GM21515 (cell line): ENCODE data around the gene EN1.

Experiments used
- ATAC-seq: cut with Tn5 transposase; IDR thresholded peaks from one replicate; pipeline ENCODE4 v1.9.1; 2021; ENCODE audit not compliant: unreplicated experiment

The EN1 gene

DNA sequence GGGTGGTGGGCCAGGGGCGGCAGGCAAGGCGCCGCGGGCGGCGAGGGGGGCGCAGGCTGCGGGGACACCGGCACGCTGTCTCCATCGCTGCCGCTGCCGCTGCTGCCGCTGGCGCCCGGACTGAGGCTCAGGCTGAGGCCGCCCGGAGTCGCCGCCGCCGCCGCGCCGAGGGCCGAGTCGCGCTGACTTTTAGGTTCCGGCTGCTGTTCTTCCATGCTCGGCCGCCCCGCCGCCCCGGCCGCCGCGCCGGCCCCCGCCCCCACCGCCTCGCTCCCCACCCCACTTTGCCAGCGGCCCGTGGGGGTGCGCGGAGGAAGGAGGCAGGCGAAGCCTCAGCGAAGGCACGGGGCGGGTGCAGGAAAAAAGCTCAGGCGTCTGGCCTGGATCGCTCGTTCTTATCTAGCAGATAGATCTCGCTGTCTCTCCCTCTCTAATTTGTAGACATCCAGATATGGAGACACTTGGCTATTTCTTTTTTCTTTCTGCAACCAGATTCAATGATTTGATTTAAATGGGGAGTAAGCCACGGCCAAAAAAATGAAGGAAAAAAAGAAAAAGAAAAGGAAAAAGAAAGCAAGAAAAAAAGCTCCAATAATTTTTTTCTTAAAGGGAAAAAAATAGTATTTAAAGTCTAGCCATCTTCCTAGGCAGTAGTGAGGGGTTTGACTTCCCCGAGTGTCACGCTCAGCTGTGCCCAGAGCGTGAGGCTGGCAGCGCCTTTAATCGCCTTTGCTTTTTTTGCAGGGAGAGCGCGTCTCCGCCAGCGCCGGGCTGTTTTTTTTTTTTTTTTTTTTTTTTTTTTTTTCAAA lies at the start of gene EN1:
TSS of gene EN1 (minus strand) at position 696 of the 809 bp plus-strand sequence. CDS start at position 215, 481 bp downstream.
- ATAC-seq = no peak

- no peak for ATAC-seq
These were observed 45.7 kb upstream of the EN1 start for GRCh38 chr2:118893100-118893499.

DNA sequence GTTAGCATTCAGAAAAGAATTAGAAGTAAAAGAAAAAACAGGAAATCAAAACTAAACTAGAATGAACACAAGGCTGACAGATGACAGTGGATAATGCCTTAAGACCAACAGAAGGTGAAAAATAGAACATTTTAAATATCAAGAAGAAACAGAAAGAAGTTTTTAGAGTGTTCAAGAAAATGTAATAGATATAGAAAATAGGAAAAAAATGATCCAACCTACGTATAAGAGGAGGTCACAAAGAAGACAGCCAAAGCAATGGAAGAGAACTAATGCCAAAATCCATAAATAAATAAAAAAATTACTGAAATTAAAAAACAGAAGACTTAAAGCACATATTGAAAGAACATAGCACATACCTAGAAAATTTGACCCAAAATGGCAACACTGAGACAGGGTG lies 42.5 kb upstream of the EN1 start:
- ATAC-seq = no peak

GRCh38 chr2:118883792-118884191 lies 36.3 kb upstream of the EN1 start:
- ATAC-seq = no peak

GRCh38 chr2:118882693-118883336 lies 35.4 kb upstream of the EN1 start:
- ATAC-seq = peak; percentile 61

DNA sequence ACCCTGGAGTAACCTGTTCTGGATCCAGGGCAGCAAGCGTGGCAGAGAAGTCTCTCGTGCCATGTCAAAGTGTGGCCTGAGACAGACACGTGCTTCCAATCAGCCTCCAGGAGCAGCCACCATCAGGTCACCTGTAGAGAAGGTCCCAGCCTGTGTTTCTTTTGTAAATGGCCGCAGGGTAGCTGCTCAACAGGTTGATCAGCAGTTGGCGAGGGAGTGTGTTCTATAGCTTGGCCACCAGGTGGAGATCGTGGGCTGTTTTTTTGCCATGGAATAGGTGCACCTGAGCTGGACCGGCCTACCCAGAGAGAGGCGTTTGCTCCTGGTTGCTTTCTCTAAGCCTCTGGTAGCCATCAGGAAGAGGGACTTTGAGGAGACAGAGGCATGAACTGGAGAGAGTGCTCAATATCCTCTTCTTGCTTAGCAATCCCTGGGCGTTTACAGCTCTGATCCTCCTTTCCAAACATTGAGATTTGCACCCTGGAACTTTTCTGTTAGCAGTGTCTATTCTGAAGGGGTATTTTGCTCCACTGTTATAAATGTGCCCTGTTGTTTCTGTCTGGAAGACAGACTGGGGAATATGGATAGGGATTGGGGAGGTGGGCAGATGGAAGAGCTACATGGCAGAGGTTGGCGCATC lies 34.2 kb upstream of the EN1 start:
- peak; percentile 93 for ATAC-seq

GRCh38 chr2:118880501-118880900 lies 33.1 kb upstream of the EN1 start:
- no peak for ATAC-seq

DNA sequence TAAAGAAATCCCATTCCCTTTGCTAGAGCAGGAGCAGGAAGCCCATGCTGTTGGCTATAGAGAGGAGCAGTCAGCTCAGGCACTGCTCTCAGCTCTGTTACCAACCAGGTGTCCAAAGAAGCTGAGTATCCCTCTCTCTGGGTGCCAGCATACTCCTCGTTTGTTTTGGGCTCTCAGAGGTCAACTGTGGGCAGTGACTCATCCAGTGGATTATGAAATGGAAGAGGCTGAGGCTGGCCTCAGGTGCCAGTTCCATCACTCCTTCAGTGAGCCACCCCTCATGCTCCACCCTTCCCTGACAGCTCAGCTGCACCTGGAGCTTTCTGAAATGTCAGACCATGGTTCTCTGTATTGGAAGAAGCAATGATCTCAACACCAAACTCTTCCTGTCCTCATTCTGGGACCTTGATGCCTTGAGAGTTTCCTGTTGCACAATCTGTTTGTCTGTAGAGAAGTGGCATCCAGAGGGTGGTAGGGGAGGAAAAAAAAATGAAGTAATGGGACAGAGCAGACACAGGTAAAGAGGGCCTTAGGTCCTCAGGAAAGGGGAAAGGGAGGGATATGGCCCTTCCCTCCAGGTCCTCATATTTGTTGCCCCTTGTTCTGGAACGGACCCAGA lies 31.2 kb upstream of the EN1 start:
- no peak for ATAC-seq

- ATAC-seq = no peak
These were observed 27.9 kb upstream of the EN1 start for GRCh38 chr2:118875318-118875717.

GRCh38 chr2:118874324-118874723 lies 26.9 kb upstream of the EN1 start:
- no peak for ATAC-seq

- peak; percentile 90 for ATAC-seq
These were observed 17.7 kb upstream of the EN1 start for GRCh38 chr2:118865106-118865505.

DNA sequence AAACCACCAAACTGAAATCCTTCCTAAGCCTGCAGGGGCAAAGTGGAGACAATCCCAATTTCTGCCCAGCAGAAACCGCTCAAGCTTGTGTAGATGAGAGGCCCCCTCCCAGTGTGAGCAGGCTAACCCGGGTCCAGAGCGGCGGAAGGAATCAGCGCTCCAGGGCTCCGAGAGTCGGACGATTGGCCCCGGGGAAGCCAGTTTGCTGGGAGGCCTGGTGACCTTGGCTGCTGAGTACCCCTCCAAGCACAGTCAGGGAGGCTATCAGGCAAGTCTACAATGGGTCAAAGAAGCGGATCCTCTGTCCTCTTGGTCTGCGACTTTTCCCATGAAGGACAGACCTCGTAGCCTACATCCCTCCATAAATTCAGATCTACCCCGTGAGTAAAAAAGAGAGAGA lies 16.8 kb upstream of the EN1 start:
- ATAC-seq = no peak

GRCh38 chr2:118861731-118862130 lies 14.3 kb upstream of the EN1 start:
- no peak for ATAC-seq

- no peak for ATAC-seq
These were observed 13.8 kb upstream of the EN1 start for GRCh38 chr2:118861242-118861641.

GRCh38 chr2:118860506-118860905 lies 13.1 kb upstream of the EN1 start:
- no peak for ATAC-seq

DNA sequence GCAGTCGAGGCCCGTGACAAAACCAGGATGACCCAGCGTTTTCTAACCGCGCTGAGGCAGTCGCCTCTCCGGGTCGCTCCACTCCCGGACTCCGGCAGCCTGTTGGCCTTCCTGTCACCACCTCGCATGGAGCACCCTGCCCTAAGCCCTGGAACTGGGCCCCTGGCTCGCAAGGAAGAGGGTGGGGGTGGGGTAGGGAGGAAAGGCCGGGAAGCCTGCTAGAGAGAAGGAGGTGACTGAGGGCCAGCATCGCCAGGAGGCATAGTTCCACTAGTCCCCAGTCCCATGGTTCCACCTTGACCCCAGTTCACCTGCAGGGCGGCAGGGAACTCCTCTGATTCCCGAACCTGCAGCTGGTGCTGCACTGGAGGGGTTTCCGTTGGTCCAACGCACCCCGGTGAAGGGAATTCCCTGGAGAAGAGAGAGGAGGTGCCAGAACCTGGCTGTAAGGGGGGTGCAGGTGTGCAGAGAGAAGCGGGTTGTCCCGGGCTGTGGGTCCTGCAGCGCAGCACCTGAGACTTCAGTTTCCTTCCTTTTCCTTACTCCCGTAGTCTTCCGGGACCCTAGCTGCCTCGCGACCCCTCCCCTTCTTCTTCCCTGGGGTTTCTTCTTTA lies 11.8 kb upstream of the EN1 start:
- ATAC-seq = no peak

GRCh38 chr2:118858485-118859156 lies 11.2 kb upstream of the EN1 start:
- no peak for ATAC-seq

DNA sequence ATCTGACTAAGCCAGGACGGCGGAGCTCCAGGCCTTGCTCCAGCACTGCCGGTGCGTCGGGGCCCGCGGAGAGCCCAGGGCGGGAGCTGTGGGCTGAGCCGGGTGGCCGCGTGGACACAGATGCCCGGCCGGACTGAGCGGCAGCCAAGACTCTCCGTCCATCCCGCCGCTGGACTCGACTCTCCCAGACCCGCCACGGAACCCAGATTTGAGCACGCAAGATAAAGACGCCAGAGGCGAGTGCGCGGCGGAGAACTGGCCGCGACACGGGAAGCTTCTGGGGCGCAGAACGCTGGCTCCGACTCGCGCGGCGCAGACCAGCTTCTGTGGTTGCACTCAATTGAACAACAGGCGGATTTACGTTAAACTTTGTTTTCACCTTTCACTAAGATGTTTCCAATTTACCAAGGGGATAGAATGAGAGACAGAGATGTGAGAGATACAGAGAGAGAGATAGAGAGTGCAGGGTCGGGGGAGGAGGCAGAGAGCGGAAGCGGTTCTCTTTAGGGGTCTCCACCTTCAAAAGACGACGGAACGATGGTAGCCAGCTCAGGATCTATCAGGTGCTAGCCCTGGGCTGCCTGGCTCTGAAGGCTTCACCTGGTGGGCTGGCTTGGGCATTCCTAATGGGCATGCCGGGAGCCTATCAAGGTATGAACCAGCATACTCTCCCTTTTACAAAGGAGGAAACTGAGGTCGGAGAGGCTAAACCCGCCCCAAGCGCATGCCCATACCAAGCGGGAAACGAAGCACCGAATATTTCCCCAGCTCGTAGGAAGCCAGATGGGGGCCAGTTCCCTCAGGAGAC lies 10.4 kb upstream of the EN1 start:
- ATAC-seq = no peak

- no peak for ATAC-seq
These were observed 9.7 kb upstream of the EN1 start for GRCh38 chr2:118856978-118857676.
